Neural progenitor cell (in vitro differentiated cells): ENCODE results near the gene TRPC4. TPM values are rescaled to one million over a fixed set of nuclear protein-coding genes. Genes with fewer than 3 reads are reported as not detected.

Source experiments
- DNase-seq: peaks from one replicate; pipeline ENCODE4 v3.0.0-alpha.2; 2016; ENCODE audit warnings: low spot score
- H2AFZ ChIP-seq: fragments of 200-600 bp; sonication (generic); replicated peaks from 2 replicates; pipeline ENCODE4 v1.6.1; 2016; ENCODE audit warnings: antibody characterized with exemption
- H3F3A ChIP-seq: fragments of 200-600 bp; sonication (generic); 2 replicates; pipeline ENCODE4 v1.6.1; 2016; ENCODE audit warnings: antibody characterized with exemption, low read depth
- H3K27ac ChIP-seq: fragments of 200-600 bp; sonication (generic); 2 replicates; pipeline ENCODE4 v1.5.1; 2016; ENCODE audit warnings: mild to moderate bottlenecking
- H3K27me3 ChIP-seq: fragments of 200-600 bp; sonication (generic); 2 replicates; pipeline ENCODE4 v1.6.1; 2016; ENCODE audit warnings: mild to moderate bottlenecking, moderate library complexity
- H3K36me3 ChIP-seq: fragments of 200-600 bp; sonication (generic); 2 replicates; pipeline ENCODE4 v1.5.1; 2016
- H3K4me1 ChIP-seq: fragments of 200-600 bp; sonication (generic); 2 replicates; pipeline ENCODE4 v1.6.1; 2016; ENCODE audit warnings: mixed run types
- H3K4me2 ChIP-seq: fragments of 200-600 bp; sonication (generic); 2 replicates; pipeline ENCODE4 v1.6.1; 2016
- H3K4me3 ChIP-seq: fragments of 200-600 bp; sonication (generic); 2 replicates; pipeline ENCODE4 v1.5.1; 2016
- H3K79me2 ChIP-seq: fragments of 200-600 bp; sonication (generic); 2 replicates; pipeline ENCODE4 v1.6.1; 2016; ENCODE audit warnings: low read depth
- H3K9ac ChIP-seq: fragments of 200-600 bp; sonication (generic); 2 replicates; pipeline ENCODE4 v1.6.1; 2016
- H3K9me3 ChIP-seq: fragments of 200-600 bp; sonication (generic); 2 replicates; pipeline ENCODE4 v1.5.1; 2016; ENCODE audit warnings: low read depth
- H4K20me1 ChIP-seq: fragments of 200-600 bp; sonication (generic); 2 replicates; pipeline ENCODE4 v1.6.1; 2016; ENCODE audit warnings: low read depth
- H3K27ac Mint-ChIP-seq: 3 replicates; pipeline ENCODE4 v1.8.0; 2021; ENCODE audit warnings: mixed read lengths
- H3K27me3 Mint-ChIP-seq: 2 replicates; pipeline ENCODE4 v1.8.0; 2022; ENCODE audit warnings: low read depth, mild to moderate bottlenecking, inconsistent platforms, moderate library complexity, mixed read lengths; ENCODE audit not compliant: insufficient read depth
- H3K36me3 Mint-ChIP-seq: 3 replicates; pipeline ENCODE4 v1.8.0; 2021; ENCODE audit warnings: mixed read lengths
- H3K4me1 Mint-ChIP-seq: 3 replicates; pipeline ENCODE4 v1.8.0; 2021; ENCODE audit warnings: mixed read lengths
- H3K4me3 Mint-ChIP-seq: 3 replicates; pipeline ENCODE4 v1.8.0; 2021; ENCODE audit warnings: mild to moderate bottlenecking, moderate library complexity, mixed read lengths
- H3K9me3 Mint-ChIP-seq: 3 replicates; pipeline ENCODE4 v1.8.0; 2020; ENCODE audit warnings: mixed read lengths
- EZH2 ChIP-seq: fragments of 200-600 bp; sonication (generic); IDR thresholded peaks from 2 replicates; pipeline ENCODE4 v1.6.1; 2017; ENCODE audit warnings: antibody characterized with exemption, mild to moderate bottlenecking, moderate library complexity
- EZH2phosphoT487 ChIP-seq: fragments of 200-600 bp; sonication (generic); IDR thresholded peaks from 2 replicates; pipeline ENCODE4 v1.6.1; 2017; ENCODE audit warnings: antibody characterized with exemption
- total RNA-seq: library from RNA; depleted of rRNA; stranded (reverse); fragments of >200 nt; gene quantifications from 2 replicates; pipeline ENCODE4 v1.2.3, GENCODE V29; 2015; ENCODE audit warnings: low replicate concordance
- TF ChIP-seq, protein P1 (sequence below): fragments of 200-600 bp; sonication (generic); IDR thresholded peaks from 2 replicates; pipeline ENCODE4 v1.5.1; 2017; ENCODE audit warnings: antibody characterized with exemption, mild to moderate bottlenecking

TRPC4 gene
- total RNA-seq, 1 donor from 2014 or later = 21.1 TPM

DNA sequence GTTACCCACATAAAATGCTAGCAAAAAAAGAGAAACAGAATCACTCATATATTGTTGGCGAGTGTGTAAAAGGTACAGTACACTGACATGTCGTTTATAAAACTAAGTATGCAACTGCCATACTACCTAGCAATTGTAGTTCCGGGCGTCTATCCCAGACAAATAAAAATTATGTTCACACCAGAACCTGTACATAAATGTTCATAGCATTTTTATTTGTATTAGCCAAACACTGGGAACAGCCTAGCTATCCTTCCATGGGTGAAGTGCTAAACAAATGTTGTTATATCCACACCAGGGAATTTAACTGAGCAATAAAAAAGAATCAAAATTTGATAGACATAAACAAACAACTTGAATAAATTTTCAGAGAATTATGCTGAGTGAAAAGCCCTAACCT is 242.1 kb downstream of the TRPC4 start:
- H3K79me2 ChIP-seq = no peaks in the 10 kb centered on the region
- no peak for DNase-seq
- H2AFZ ChIP-seq = no peak overlapping the region
- H3K4me3 ChIP-seq = no peak overlapping the region
- H4K20me1 ChIP-seq = no peaks in the 10 kb centered on the region
- H3K36me3 ChIP-seq = no peaks in the 10 kb centered on the region
- Mint-ChIP-seq H3K4me1 (no peaks in the 10 kb centered on the region), H3K9me3 (no peaks in the 10 kb centered on the region), H3K4me3 (no peak overlapping the region), H3K27me3 (no peaks in the 10 kb centered on the region), H3K27ac (no peak overlapping the region), H3K36me3 (no peaks in the 10 kb centered on the region)
- H3F3A ChIP-seq = no peaks in the 10 kb centered on the region
- H3K4me1 ChIP-seq = no peaks in the 10 kb centered on the region
- TF ChIP-seq, protein P1, sequence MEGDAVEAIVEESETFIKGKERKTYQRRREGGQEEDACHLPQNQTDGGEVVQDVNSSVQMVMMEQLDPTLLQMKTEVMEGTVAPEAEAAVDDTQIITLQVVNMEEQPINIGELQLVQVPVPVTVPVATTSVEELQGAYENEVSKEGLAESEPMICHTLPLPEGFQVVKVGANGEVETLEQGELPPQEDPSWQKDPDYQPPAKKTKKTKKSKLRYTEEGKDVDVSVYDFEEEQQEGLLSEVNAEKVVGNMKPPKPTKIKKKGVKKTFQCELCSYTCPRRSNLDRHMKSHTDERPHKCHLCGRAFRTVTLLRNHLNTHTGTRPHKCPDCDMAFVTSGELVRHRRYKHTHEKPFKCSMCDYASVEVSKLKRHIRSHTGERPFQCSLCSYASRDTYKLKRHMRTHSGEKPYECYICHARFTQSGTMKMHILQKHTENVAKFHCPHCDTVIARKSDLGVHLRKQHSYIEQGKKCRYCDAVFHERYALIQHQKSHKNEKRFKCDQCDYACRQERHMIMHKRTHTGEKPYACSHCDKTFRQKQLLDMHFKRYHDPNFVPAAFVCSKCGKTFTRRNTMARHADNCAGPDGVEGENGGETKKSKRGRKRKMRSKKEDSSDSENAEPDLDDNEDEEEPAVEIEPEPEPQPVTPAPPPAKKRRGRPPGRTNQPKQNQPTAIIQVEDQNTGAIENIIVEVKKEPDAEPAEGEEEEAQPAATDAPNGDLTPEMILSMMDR = no peak
- TF ChIP-seq EZH2 (no peak), EZH2phosphoT487 (no peak)
- H3K9me3 ChIP-seq = no peaks in the 10 kb centered on the region
- no peak overlapping the region for H3K4me2 ChIP-seq
- no peak overlapping the region for H3K9ac ChIP-seq
- H3K27me3 ChIP-seq = no peaks in the 10 kb centered on the region
- H3K27ac ChIP-seq = no peak overlapping the region

DNA sequence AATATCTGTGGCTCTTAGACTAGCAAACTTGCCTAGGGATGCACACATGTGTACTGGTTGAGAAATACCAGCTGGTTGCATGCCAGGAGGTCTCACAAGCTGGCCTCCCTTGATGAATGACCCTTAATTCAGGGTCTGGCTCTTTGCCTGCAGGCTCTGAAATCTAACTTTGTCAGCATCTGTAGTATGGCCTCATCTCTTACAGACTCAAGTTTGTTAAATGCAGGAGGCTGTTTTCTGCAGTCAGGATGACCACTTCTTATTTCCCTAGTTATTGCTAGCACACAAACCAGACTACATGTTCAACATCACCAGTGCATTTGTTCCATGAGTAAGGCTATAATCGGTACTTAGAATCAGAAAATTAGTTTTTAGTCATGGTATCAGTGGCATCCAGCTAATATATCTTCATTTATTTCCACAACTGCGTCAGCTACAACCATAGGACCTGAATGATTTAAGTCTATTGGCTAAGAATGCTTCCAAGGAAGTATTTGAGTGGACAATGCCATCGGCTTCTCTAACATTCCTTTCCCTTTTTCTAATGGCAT is 247.7 kb downstream of the TRPC4 start:
- no peak for DNase-seq
- no peak overlapping the region for H3K4me3 Mint-ChIP-seq
- no peak overlapping the region for H2AFZ ChIP-seq
- H3K27ac ChIP-seq = no peak overlapping the region
- TF ChIP-seq, protein P1 = no peak
- TF ChIP-seq EZH2 = no peak
- no peak for TF ChIP-seq EZH2phosphoT487
- no peak overlapping the region for H3K4me3 ChIP-seq
- H3K4me2 ChIP-seq = no peak overlapping the region
- no peaks in the 10 kb centered on the region for H3K27me3 ChIP-seq
- no peaks in the 10 kb centered on the region for H3K27me3 Mint-ChIP-seq
- no peaks in the 10 kb centered on the region for H3K4me1 ChIP-seq
- H3K79me2 ChIP-seq = no peaks in the 10 kb centered on the region
- no peaks in the 10 kb centered on the region for H3K9me3 ChIP-seq
- H3K4me1 Mint-ChIP-seq = peaks cover 14% of the 10 kb centered on the region
- no peak overlapping the region for H3K9ac ChIP-seq
- no peaks in the 10 kb centered on the region for H4K20me1 ChIP-seq
- H3K36me3 Mint-ChIP-seq = no peaks in the 10 kb centered on the region
- no peak overlapping the region for H3K27ac Mint-ChIP-seq
- no peaks in the 10 kb centered on the region for H3K36me3 ChIP-seq
- peaks cover 3% of the 10 kb centered on the region for H3K9me3 Mint-ChIP-seq
- no peaks in the 10 kb centered on the region for H3F3A ChIP-seq

DNA sequence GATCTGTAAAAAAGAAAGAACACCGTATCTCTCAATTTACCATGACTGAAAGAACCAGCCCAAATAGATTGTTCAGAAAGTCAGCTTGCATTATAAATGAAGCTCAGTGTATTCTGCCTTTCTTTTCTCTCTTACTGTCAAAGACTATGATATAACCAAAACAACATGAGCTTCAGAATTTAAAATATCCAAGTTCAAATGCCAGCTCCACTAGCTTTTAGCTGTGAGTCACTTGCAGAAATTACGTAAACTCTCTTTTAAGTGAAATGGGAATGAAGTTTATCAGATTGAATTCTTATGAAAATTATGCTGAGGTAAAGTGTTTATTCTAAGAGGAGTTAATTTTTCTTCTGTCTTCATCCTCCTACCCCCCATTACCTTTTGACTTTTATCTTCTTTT is 251.0 kb downstream of the TRPC4 start:
- Mint-ChIP-seq H3K27ac (no peak overlapping the region), H3K27me3 (no peaks in the 10 kb centered on the region), H3K4me3 (no peak overlapping the region), H3K36me3 (no peaks in the 10 kb centered on the region), H3K9me3 (peaks cover 3% of the 10 kb centered on the region), H3K4me1 (peaks cover 16% of the 10 kb centered on the region)
- no peaks in the 10 kb centered on the region for H3F3A ChIP-seq
- H3K9me3 ChIP-seq = no peaks in the 10 kb centered on the region
- H3K79me2 ChIP-seq = no peaks in the 10 kb centered on the region
- no peak for DNase-seq
- H3K36me3 ChIP-seq = no peaks in the 10 kb centered on the region
- no peaks in the 10 kb centered on the region for H3K27me3 ChIP-seq
- H2AFZ ChIP-seq = no peak overlapping the region
- TF ChIP-seq EZH2phosphoT487 (no peak), EZH2 (no peak)
- TF ChIP-seq, protein P1 = no peak
- no peak overlapping the region for H3K27ac ChIP-seq
- no peaks in the 10 kb centered on the region for H4K20me1 ChIP-seq
- H3K9ac ChIP-seq = no peak overlapping the region
- H3K4me1 ChIP-seq = no peaks in the 10 kb centered on the region
- H3K4me3 ChIP-seq = no peak overlapping the region
- H3K4me2 ChIP-seq = no peak overlapping the region
